LNCaP clone FGC (cell line): ENCODE measurements around the gene RNF208.

Source experiments
- DNase-seq: peaks from one replicate; pipeline ENCODE4 v3.0.0-alpha.2; 2011; ENCODE audit warnings: low read depth
- H3K4me3 ChIP-seq: 2 replicates; pipeline ENCODE4 v1.5.1; 2011; ENCODE audit warnings: mild to moderate bottlenecking, low read depth, low read length, control low read depth
- CTCF ChIP-seq: IDR thresholded peaks from 2 replicates; pipeline ENCODE4 v1.5.1; 2012; ENCODE audit warnings: mild to moderate bottlenecking; ENCODE audit not compliant: control insufficient read depth, insufficient read depth; ENCODE audit errors: extremely low read depth

The RNF208 gene

GRCh38 chr9:137202966-137203365, 19.1 kb downstream of the RNF208 start:
- no peak for TF ChIP-seq CTCF
- DNase-seq: no peak
- H3K4me3 ChIP-seq: no peak overlapping the region

- no peak for DNase-seq
- peak overlapping the region; percentile 70 for H3K4me3 ChIP-seq
- no peak for TF ChIP-seq CTCF
Observed at GRCh38 chr9:137201205-137201868, 20.7 kb downstream of the RNF208 start.

- DNase-seq: peak; percentile 95
- TF ChIP-seq CTCF: no peak
- H3K4me3 ChIP-seq: peak within 1 kb of the TSS; percentile 70
Observed at GRCh38 chr9:137200311-137201204, 21.5 kb downstream of the RNF208 start, which contains the start of gene TPRN. TPRN (minus strand) TSS chr9:137200741; CDS start chr9:137200711, 30 bp downstream.

- no peak for DNase-seq
Observed at GRCh38 chr9:137199411-137200121, 22.5 kb downstream of the RNF208 start.

GRCh38 chr9:137198902-137199283, 23.1 kb downstream of the RNF208 start:
- peak overlapping the region; percentile 49 for H3K4me3 ChIP-seq
- no peak for DNase-seq
- TF ChIP-seq CTCF: no peak

More at GRCh38 chr9:137199411-137200121, 22.5 kb downstream of the RNF208 start:
- TF ChIP-seq CTCF: 0 out of 2 replicates have a peak, but pooled peaks have one; percentile 2
- H3K4me3 ChIP-seq: peak overlapping the region; percentile 49

- DNase-seq: peak; percentile 73
- peak overlapping the region; percentile 49 for H3K4me3 ChIP-seq
- TF ChIP-seq CTCF: no peak
Observed at GRCh38 chr9:137198051-137198901, 23.8 kb downstream of the RNF208 start.
